Measurements from ENCODE around the gene BTF3L4. TPM values are rescaled to one million over a fixed set of nuclear protein-coding genes. Genes with fewer than 3 reads are reported as not detected.
A peak's percentile ranks its signal among the peaks of the same experiment; 100 is the strongest.

BTF3L4 gene
- total RNA-seq, 1 donor from 2014 or later: 34.2 TPM

GRCh38 chr1:52122384-52122783 is 66.3 kb downstream of the BTF3L4 start:
- DNase-seq: no peak
- H3K4me1 ChIP-seq: no peaks in the 10 kb centered on the region
- no peaks in the 10 kb centered on the region for H3K36me3 ChIP-seq
- no peak for ATAC-seq
- no peak overlapping the region for H3K4me3 ChIP-seq
- no peak for TF ChIP-seq CTCF (IDR thresholded peaks at IDR 0.05)
- intact Hi-C loops (cut with DNase I): no loop called here
- no peaks in the 10 kb centered on the region for H3K9me3 ChIP-seq
- H3K27me3 ChIP-seq: peaks cover 4% of the 10 kb centered on the region
- no peak overlapping the region for H3K27ac ChIP-seq

DNA sequence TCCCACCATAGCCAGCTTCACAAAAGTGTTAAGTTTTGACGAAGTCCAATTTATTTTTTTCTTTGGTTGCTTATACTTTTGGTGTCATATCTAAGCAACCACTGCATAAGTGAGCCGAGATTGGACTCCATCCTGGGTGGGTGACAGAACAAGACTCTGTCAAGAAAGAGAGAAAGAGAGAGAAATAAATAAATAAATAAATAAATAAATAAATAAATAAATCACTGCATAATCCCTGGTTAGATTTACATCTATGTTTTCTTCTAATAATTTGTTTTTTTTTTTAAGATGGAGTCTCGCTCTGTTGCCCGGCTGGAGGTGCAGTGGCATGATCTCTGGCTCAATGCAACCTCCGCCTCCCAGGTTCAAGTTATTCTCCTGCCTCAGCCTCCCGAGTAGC is 67.5 kb downstream of the BTF3L4 start:
- H3K9me3 ChIP-seq: no peaks in the 10 kb centered on the region
- intact Hi-C loops (cut with DNase I): no loop called here
- no peak overlapping the region for H3K4me3 ChIP-seq
- no peaks in the 10 kb centered on the region for H3K4me1 ChIP-seq
- no peak overlapping the region for H3K27ac ChIP-seq
- H3K27me3 ChIP-seq: peaks cover 4% of the 10 kb centered on the region
- DNase-seq (no peak), ATAC-seq (no peak)
- TF ChIP-seq CTCF (IDR thresholded peaks at IDR 0.05): no peak
- no peaks in the 10 kb centered on the region for H3K36me3 ChIP-seq

- Histone ChIP-seq H3K36me3 (no peaks in the 10 kb centered on the region), H3K4me1 (no peaks in the 10 kb centered on the region), H3K27ac (no peak overlapping the region), H3K9me3 (no peaks in the 10 kb centered on the region), H3K27me3 (peaks cover 4% of the 10 kb centered on the region), H3K4me3 (no peak overlapping the region)
- intact Hi-C loops (cut with DNase I): no loop called here
- TF ChIP-seq CTCF (IDR thresholded peaks at IDR 0.05): no peak
- ATAC-seq (no peak), DNase-seq (no peak)
These were observed 69.8 kb downstream of the BTF3L4 start for GRCh38 chr1:52125736-52126359.

DNA sequence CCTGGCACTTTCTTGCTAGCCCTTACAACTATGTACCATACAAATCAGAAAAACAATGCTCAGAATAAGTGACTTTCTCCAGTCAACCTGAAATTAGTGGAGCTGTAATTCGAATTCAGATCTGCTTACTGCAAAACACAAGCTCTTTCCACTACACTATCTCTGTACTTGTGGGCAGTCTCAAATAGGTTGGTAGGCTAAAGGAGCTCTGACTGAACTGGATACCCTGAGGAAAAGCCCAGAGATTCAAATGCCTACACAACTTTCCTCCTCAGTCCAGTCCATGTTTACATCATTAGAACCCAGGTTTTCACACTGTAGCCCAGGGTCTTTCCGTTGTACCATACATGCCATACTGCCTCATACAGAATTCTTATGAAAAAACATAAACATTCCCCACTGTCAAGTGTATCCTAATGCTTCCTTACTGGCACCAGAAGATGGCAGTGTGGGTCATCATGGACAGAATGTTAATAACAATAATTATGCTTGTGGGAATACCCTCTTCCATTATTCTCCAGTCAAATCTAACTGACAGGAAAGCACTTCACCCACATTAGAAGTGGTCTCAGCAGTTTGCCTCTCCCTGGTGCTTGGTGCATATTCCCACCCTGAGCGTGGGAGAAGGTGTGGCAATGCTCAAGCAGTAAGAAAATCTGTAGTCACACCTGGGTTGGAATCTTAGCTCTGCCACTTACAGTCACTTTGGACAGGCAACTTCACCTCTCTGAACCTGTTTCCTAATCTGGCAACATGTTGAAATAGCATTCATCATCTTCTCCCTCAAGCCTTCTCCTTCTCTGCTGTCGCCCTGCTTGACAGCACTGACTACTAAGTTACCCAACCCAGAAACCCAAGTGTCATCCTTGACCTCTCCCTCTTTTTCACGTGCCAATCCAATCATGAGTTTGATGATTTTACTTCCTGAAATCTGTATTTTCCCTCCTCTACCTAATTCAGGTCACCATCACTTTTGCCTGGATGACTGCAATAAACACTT is 71.4 kb downstream of the BTF3L4 start:
- H3K4me3 ChIP-seq: no peak overlapping the region
- H3K4me1 ChIP-seq: no peaks in the 10 kb centered on the region
- peaks cover 4% of the 10 kb centered on the region for H3K27me3 ChIP-seq
- TF ChIP-seq CTCF (IDR thresholded peaks at IDR 0.05): peak; percentile 81
- no peaks in the 10 kb centered on the region for H3K9me3 ChIP-seq
- intact Hi-C loops (cut with DNase I): no loop called here
- ATAC-seq (peak; percentile 84), DNase-seq (no peak)
- no peak overlapping the region for H3K27ac ChIP-seq
- H3K36me3 ChIP-seq: no peaks in the 10 kb centered on the region

GRCh38 chr1:52139817-52140540 is 83.9 kb downstream of the BTF3L4 start:
- no peaks in the 10 kb centered on the region for H3K36me3 ChIP-seq
- H3K4me3 ChIP-seq: no peak overlapping the region
- intact Hi-C loops (cut with DNase I): loop anchor here (10.0 kb wide), 1 partner anchor 155 kb away; no protein-coding TSS in a partner anchor
- H3K4me1 ChIP-seq: peaks cover 17% of the 10 kb centered on the region
- no peaks in the 10 kb centered on the region for H3K9me3 ChIP-seq
- H3K27me3 ChIP-seq: no peaks in the 10 kb centered on the region
- DNase-seq: no peak
- no peak overlapping the region for H3K27ac ChIP-seq
- no peak for ATAC-seq
- TF ChIP-seq CTCF (IDR thresholded peaks at IDR 0.05): no peak

Other genes with a start within 250 kb of the BTF3L4 start
- gene NRDC, start 177.6 kb upstream of the BTF3L4 start, total RNA-seq: 118 TPM
- not detected for gene RAB3B, start 65.6 kb upstream of the BTF3L4 start, total RNA-seq
- gene KTI12, start 22.5 kb upstream of the BTF3L4 start, total RNA-seq: 7.3 TPM
- 44.8 TPM for gene TXNDC12, start 1.1 kb upstream of the BTF3L4 start, total RNA-seq
- 23.9 TPM for gene ZFYVE9, start 85.8 kb downstream of the BTF3L4 start, total RNA-seq